Heart left ventricle (tissue), 16 donors: ENCODE results near the gene ZNF202. TPM values are rescaled to one million over a fixed set of nuclear protein-coding genes. Genes with fewer than 3 reads are reported as not detected.

Experiments
- ATAC-seq, 4 donors: fragments of 200-7000 bp; cut with Tn5 transposase; one replicate each; pipeline ENCODE4 v1.9.1; 2020 to 2022; ENCODE audit warnings: moderate library complexity in 4 of 4, mild to moderate bottlenecking in 3 of 4, moderate number of reproducible peaks in 1 of 4
- DNase-seq, 5 donors: peaks; one replicate each; pipeline ENCODE4 v3.0.0-alpha.2; 2020
- H3K27ac ChIP-seq, 12 donors: fragments of 200-600 bp; sonication (generic) in 4 of 12; one replicate each; pipeline versions ENCODE4 v1.5.0 to v1.8.0; 2016 to 2022; ENCODE audit warnings: mild to moderate bottlenecking in 2 of 12
- H3K27me3 ChIP-seq, 9 donors: fragments of 200-600 bp; sonication (generic) in 2 of 9; one replicate each; pipeline versions ENCODE4 v1.5.1 to v1.8.0; 2016 to 2022; ENCODE audit warnings: mild to moderate bottlenecking in 3 of 9
- H3K36me3 ChIP-seq, 9 donors: fragments of 200-600 bp; sonication (generic) in 2 of 9; one replicate each; pipeline versions ENCODE4 v1.5.0 to v1.8.0; 2018 to 2022; ENCODE audit warnings: mild to moderate bottlenecking in 2 of 9
- H3K4me1 ChIP-seq, 12 donors: fragments of 200-600 bp; sonication (generic) in 4 of 12; one replicate each; pipeline versions ENCODE4 v1.5.0 to v1.8.0; 2016 to 2022; ENCODE audit warnings: mild to moderate bottlenecking in 3 of 12
- H3K4me3 ChIP-seq, 12 donors: fragments of 200-600 bp; sonication (generic) in 4 of 12; one replicate each; pipeline versions ENCODE4 v1.5.0 to v1.8.0; 2017 to 2022; ENCODE audit warnings: mild to moderate bottlenecking in 9 of 12, moderate library complexity in 4 of 12
- H3K9me3 ChIP-seq, 12 donors: fragments of 200-600 bp; sonication (generic) in 4 of 12; one replicate each; pipeline versions ENCODE4 v1.5.0 to v1.8.0; 2016 to 2022; ENCODE audit warnings: mild to moderate bottlenecking in 1 of 12
- CTCF ChIP-seq, 12 donors: fragments of 200-600 bp; sonication (generic) in 4 of 12; IDR thresholded peaks; one replicate each; pipeline versions ENCODE4 v1.5.0 to v1.8.0; 2018 to 2022; ENCODE audit warnings: antibody characterized with exemption in 12 of 12, mild to moderate bottlenecking in 5 of 12
- POLR2A ChIP-seq, 2 donors: fragments of 450-650 bp; IDR thresholded peaks; one replicate each; pipeline ENCODE4 v1.6.1; 2017; ENCODE audit warnings: antibody characterized with exemption in 2 of 2, mild to moderate bottlenecking in 2 of 2, moderate library complexity in 2 of 2
- WGBS, 4 donors: extraction: QIAGEN DNeasy Blood & Tissue Kit in 2 of 4; methylation state at CpG; one replicate each; pipeline versions ENCODE4 v1.1.5 to v1.1.7; 2013 to 2018; 5-methylcytosine and 5-hydroxymethylcytosine counted together
- intact Hi-C, 10 donors: fragments of 100-400 bp; cut with DNase I; formaldehyde crosslinking; loops; one replicate each; pipeline versions ENCODE4 v1.11.1 to v1.14.2; 2022
- long read RNA-seq, 3 donors: library from polyadenylated mRNA; unstranded; transcript quantifications; one replicate each; pipeline ENCODE4 v2.0.0, GENCODE V29; 2020 to 2021
- polyA plus RNA-seq, 2 donors: library from polyadenylated mRNA; stranded (reverse); fragments of 200-250 nt; gene quantifications; one replicate each; pipeline ENCODE4 v1.2.3, GENCODE V29; 2013
- total RNA-seq, 9 donors: library from RNA; depleted of rRNA in 2 of 9; stranded (reverse); fragments of >200 nt in 2 of 9; fragmentation: NEBNext Ultra II Directional in 3 of 9; extraction: Animal tissue kit (Norgen Biotek cat#: 25700) in 3 of 9; gene quantifications; one replicate each; pipeline versions ENCODE4 v1.1.0 to v1.2.4, GENCODE V29; 2016 to 2023
- donor health status: ischemic (EF 13 %, LVEDD 7.1; RV severe dilation, severe dysfunction).
- donor health status: healthy with polysubstance abuse.
- donor health status: DM: no; HTN: yes; CAD: no.
- donor health status: DM: no; HTN: no; CAD: no.
- donor health status: ischemic (EF 25% LVEDD 6.9; RV normal size, moderate dysfunction).
- donor health status: ischemic (EF 25% LVEDD 5.7; RV mildly dilated, moderate dysfunction).
- donor health status: healthy.
- donor health status: DM: yes; HTN: yes; CAD: no.
- donor health status: ischemic (EF 35%, LVEDD 5.7; RV mildly dilated, moderate dysfunction).
- donor health status: nonischemic (EF 11% LVEDD 7.7; RV severe dilation, severe dysfunction).
- donor health status: DM: yes; HTN: yes; CAD: no.
- donor health status: PGD.
- donor health status: ischemic (EF 29% LVEDD 5.4; RV normal size, mild dysfunction).
- donor health status: nonischemic (EF 23%, LVEDD 6.1; RV moderate dilation, normal function).

ZNF202 gene
- total RNA-seq (1 to 10 TPM; 1.7 to 5.7 (median 4.4) TPM), polyA plus RNA-seq (1 to 10 TPM; 2.0 to 7.0 TPM)
- long read RNA-seq, donor 1, partial matches to known transcripts, result 0 of 5 reads
- long read RNA-seq, donor 1, other reads (novel, unspliced or antisense), result 4 of 5 reads
- long read RNA-seq, donor 2, partial matches to known transcripts, result 3 of 14 reads
- long read RNA-seq, donor 2, other reads (novel, unspliced or antisense), result 9 of 14 reads
- long read RNA-seq, donor 3, partial matches to known transcripts, result 1 of 8 reads
- long read RNA-seq, donor 3, other reads (novel, unspliced or antisense), result 5 of 8 reads

DNA sequence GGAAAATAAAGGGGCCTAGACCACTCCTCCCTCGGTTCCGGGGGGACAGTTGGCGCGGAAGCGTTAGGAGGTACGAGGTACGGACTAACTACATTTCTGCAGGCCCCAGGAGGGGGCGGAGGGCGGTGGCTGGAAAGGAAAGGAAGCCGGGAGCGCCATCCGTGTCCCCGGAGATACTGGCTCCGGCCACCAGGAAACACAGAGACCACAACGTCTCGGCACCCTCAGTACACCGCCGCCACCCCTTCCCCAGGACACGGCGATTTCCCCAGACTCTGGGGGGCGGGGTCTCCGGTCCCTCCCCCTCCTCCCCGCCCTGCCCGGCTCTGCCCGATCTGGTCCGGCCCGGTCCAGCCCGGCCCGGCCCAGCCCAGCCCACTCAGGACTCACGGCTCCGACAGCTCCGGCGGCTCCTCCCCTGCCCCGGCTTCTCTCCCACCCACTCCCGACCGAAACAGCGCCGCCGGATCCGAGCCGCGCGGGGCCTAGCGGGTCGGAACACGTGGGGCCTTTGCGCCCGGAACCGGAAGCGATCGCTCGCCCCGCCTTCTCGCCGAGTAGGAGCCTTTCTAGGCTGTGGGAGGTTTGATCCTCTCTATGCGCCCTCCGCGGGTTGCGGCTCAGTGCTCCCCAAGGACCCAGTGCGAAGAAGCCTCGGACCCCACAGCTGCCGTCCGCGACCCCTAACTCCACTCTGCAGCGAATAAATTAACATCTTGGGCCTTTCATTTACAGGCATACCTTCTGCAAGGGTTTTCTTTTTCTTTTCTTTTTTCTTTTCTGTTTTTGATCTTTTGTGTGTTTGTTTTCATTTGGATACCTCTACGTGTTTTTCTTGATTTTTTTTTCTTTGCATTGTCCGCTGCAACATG lies at the start of gene ZNF202:
ZNF202 (minus strand) TSS at position 502 of the 872 bp plus-strand sequence. CDS start 10,772 bp downstream, outside the sequence.
- intact Hi-C loops, result no loop called here
- Histone ChIP-seq H3K27me3 (no peaks in the 10 kb centered on the region), H3K36me3 (peaks cover 0 to 31% (median 5%) of the 10 kb centered on the region in 9 donors)

DNA sequence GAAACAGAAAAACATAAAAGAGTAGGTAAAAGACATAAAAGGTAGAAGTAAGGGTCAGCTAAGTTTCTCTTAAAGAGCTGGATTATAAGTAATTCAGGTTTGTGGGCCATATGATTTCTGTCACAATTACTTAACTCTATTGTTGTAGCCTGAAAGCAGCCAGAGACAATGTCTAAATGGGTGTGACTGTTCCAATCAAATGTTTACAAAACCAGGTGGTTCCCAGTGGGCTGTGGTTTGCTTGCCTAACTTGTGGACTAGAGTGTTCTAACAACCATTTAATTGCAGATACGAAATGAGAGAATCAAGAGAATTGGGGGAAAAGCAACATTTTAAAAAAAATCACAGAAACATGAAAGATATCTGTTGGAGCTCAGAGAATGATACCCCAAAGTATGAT lies 42.1 kb upstream of the ZNF202 start:
- no peaks in the 10 kb centered on the region for H3K4me1 ChIP-seq
- H3K27me3 ChIP-seq, result peaks cover 0 to 5% (median 0%) of the 10 kb centered on the region in 9 donors
- TF ChIP-seq POLR2A (IDR thresholded peaks at IDR 0.05) (no peak), CTCF (IDR thresholded peaks at IDR 0.05) (no peak)
- DNase-seq (no peak), ATAC-seq (no peak)
- WGBS, 4 donors, result 65 to 74% (median 66%) methylated on average over 1 of the region's 1 CpG
- intact Hi-C loops, result no loop called here
- H3K4me3 ChIP-seq, result no peak overlapping the region
- H3K27ac ChIP-seq, result no peak overlapping the region
- H3K36me3 ChIP-seq, result no peaks in the 10 kb centered on the region
- no peaks in the 10 kb centered on the region for H3K9me3 ChIP-seq

More for the DNA sequence above, at the start of gene ZNF202:
- no peaks in the 10 kb centered on the region for H3K9me3 ChIP-seq
- peaks cover 0 to 27% (median 16%) of the 10 kb centered on the region in 12 donors for H3K4me1 ChIP-seq
- H3K27ac ChIP-seq, result peak within 1 kb of the TSS; percentile 68 to 91 (median 80)
- H3K4me3 ChIP-seq, result peak within 1 kb of the TSS; percentile 64 to 98 (median 85)
- ATAC-seq (peak; percentile 96 to 99 (median 98)), DNase-seq (peak; percentile 93 to 96 (median 94))
- 0 to 1% (median 1%) methylated on average over 43 to 67 of the region's 67 CpGs for WGBS, 4 donors
- TF ChIP-seq CTCF (IDR thresholded peaks at IDR 0.05) (peak in 6 of 12 donors; percentile 7 to 36 (median 14)), POLR2A (IDR thresholded peaks at IDR 0.05) (peak in 1 of 2 donors; percentile 65)

DNA sequence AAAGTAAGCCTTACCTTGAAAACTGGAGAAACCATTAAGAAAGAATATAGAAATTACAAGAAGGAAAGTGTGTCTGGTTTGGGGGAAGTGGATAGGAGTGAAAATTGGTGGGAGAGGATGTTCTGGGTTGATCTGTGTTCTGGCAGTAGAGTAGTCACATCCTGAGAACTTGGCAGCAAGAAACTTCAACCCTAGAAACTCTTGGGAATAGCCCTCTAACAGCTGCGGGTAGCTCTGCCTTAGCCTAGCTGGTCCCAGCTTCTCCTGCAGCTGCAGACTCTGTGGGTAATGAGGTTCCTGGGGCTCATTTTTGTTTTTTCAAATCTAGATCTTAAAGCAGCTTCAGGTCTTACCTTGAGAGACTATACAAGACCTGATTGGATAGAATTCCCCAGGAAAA lies 37.1 kb upstream of the ZNF202 start:
- intact Hi-C loops, result no loop called here
- H3K4me1 ChIP-seq, result no peaks in the 10 kb centered on the region

More for the DNA sequence above, 37.1 kb upstream of the ZNF202 start:
- TF ChIP-seq CTCF (IDR thresholded peaks at IDR 0.05) (no peak), POLR2A (IDR thresholded peaks at IDR 0.05) (no peak)
- DNase-seq, result no peak
- no peak overlapping the region for H3K4me3 ChIP-seq
- WGBS, 4 donors, result 60 to 80% (median 69%) methylated on average over 1 of the region's 1 CpG
- no peaks in the 10 kb centered on the region for H3K36me3 ChIP-seq
- H3K9me3 ChIP-seq, result no peaks in the 10 kb centered on the region
- no peak for ATAC-seq
- H3K27me3 ChIP-seq, result peaks cover 0 to 5% (median 0%) of the 10 kb centered on the region in 9 donors
- H3K27ac ChIP-seq, result no peak overlapping the region
